ENCODE measurements around the gene GPX7. TPM values are rescaled to one million over a fixed set of nuclear protein-coding genes. Genes with fewer than 3 reads are reported as not detected.
"Not testable (repeated sequence)": the region's sequence is repeated elsewhere in the genome, so short reads cannot be mapped to it uniquely, and the experiment has no call there.

GPX7 gene
- total RNA-seq, 5 donors from 2014 or later (not counting 1 experiment from before 2014, with no cell fraction given), result 13.4 to 28.1 (median 22.9) TPM

GRCh38 chr1:52571783-52572182 is 30.4 kb upstream of the GPX7 start:
- POLR2A ChIA-PET, result no interaction called here
- H3K27me3 Mint-ChIP-seq, result no peaks in the 10 kb centered on the region
- H3K4me1 Mint-ChIP-seq, result peaks cover 16 to 32% (median 24%) of the 10 kb centered on the region in 3 donors
- no peak overlapping the region for H3K27ac Mint-ChIP-seq
- Histone ChIP-seq H3K9me3 (no peaks in the 10 kb centered on the region), H3K27me3 (replicated peaks in 1 of 2; ENCODE audit: control insufficient read depth in 2 of 2, extremely low read depth in 1 of 2, insufficient read depth in 2 of 2, low read length in 1 of 2) (no peaks in the 10 kb centered on the region), H3K4me3 (ENCODE audit: control insufficient read depth in 1 of 2, extremely low read depth in 1 of 2, low read length in 1 of 2) (no peak overlapping the region), H3K27ac (ENCODE audit: low read length) (no peak overlapping the region), H3K36me3 (ENCODE audit: control insufficient read depth in 2 of 2, extremely low read depth in 1 of 2, insufficient read depth in 1 of 2, low read length in 1 of 2) (no peaks in the 10 kb centered on the region), H3K4me1 (ENCODE audit: control insufficient read depth in 1 of 2, extremely low read depth in 1 of 2, insufficient read depth in 2 of 2, low read length in 2 of 2) (peaks cover 4 to 6% of the 10 kb centered on the region in 2 experiments)
- 100% methylated on average over 1 of the region's 1 CpG for WGBS (ENCODE audit: insufficient coverage)
- ATAC-seq (replicated peaks in 1 of 4), result no peak
- no peaks in the 10 kb centered on the region for H3K9me3 Mint-ChIP-seq
- no peaks in the 10 kb centered on the region for H3K36me3 Mint-ChIP-seq
- no peak overlapping the region for H3K4me3 Mint-ChIP-seq
- DNase-seq, result no peak
- CTCF ChIA-PET, result no interaction called here

DNA sequence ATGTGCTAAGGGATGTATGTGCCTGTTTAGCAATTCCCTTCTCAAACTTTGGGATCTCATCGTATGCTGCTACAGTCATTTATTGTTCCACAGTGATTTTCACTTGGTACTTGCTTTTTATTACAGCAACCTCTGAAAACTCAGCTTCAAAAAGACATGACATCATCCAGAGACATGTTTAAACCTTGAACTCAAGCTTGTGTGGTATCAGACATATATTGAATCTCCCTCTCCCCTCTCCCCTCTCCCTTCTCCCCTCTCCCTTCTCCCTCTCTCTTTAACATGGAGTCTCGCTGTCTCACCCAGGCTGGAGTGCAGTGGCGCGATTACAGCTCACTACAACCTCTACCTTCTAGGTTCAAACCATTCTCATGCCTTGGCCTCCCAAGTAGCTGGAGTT is 29.8 kb upstream of the GPX7 start:
- no peak overlapping the region for H3K27ac Mint-ChIP-seq
- CTCF ChIA-PET, result no interaction called here
- WGBS (ENCODE audit: insufficient coverage), result 96% methylated on average over 3 of the region's 4 CpGs

DNA sequence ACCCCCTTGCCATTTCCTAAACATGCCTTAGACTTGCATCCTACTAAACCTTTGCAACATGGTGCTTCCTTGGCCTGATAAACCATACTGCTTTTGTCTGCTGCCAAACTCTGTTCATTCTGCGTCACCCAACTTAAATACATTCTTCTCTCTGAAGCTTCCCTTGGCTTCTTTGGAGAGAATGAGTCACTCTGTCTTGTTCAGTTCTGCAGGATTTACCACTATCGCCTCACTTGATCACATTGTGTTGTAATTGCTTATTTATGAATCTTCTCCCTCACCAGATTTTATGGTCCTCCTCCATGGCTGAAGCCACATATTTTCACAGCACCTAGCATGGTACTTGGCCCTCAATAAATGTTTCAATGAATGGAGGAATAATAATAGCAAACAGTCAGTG is 27.6 kb upstream of the GPX7 start:
- H3K27me3 Mint-ChIP-seq, result no peaks in the 10 kb centered on the region
- Histone ChIP-seq H3K27me3 (replicated peaks in 1 of 2; ENCODE audit: control insufficient read depth in 2 of 2, extremely low read depth in 1 of 2, insufficient read depth in 2 of 2, low read length in 1 of 2) (no peaks in the 10 kb centered on the region), H3K9me3 (no peaks in the 10 kb centered on the region), H3K27ac (ENCODE audit: low read length) (no peak overlapping the region), H3K36me3 (ENCODE audit: control insufficient read depth in 2 of 2, extremely low read depth in 1 of 2, insufficient read depth in 1 of 2, low read length in 1 of 2) (no peaks in the 10 kb centered on the region), H3K4me1 (ENCODE audit: control insufficient read depth in 1 of 2, extremely low read depth in 1 of 2, insufficient read depth in 2 of 2, low read length in 2 of 2) (peaks cover 3 to 6% of the 10 kb centered on the region in 2 experiments), H3K4me3 (ENCODE audit: control insufficient read depth in 1 of 2, extremely low read depth in 1 of 2, low read length in 1 of 2) (no peak overlapping the region)
- H3K4me3 Mint-ChIP-seq, result no peak overlapping the region
- H3K9me3 Mint-ChIP-seq, result no peaks in the 10 kb centered on the region
- CTCF ChIA-PET, result no interaction called here
- no peak overlapping the region for H3K27ac Mint-ChIP-seq
- peaks cover 8 to 24% (median 18%) of the 10 kb centered on the region in 3 donors for H3K4me1 Mint-ChIP-seq
- no peak for ATAC-seq (replicated peaks in 1 of 4)
- H3K36me3 Mint-ChIP-seq, result no peaks in the 10 kb centered on the region
- WGBS (ENCODE audit: insufficient coverage), result 100% methylated on average over 1 of the region's 2 CpGs
- POLR2A ChIA-PET, result no interaction called here
- no peak for DNase-seq

More for the DNA sequence above, 29.8 kb upstream of the GPX7 start:
- DNase-seq (no peak), ATAC-seq (replicated peaks in 1 of 4) (no peak)
- H3K4me1 Mint-ChIP-seq, result peaks cover 16 to 32% (median 24%) of the 10 kb centered on the region in 3 donors
- no peak overlapping the region for H3K4me3 Mint-ChIP-seq
- H3K27ac ChIP-seq (ENCODE audit: low read length), result no peak overlapping the region
- no peaks in the 10 kb centered on the region for H3K9me3 ChIP-seq
- POLR2A ChIA-PET, result interaction anchor here in 1 of 2 donors (0.6 kb wide), 1 partner anchor 53 kb away, joined by 3 read pairs; no protein-coding TSS in a partner anchor
- H3K9me3 Mint-ChIP-seq, result no peaks in the 10 kb centered on the region
- H3K27me3 Mint-ChIP-seq, result no peaks in the 10 kb centered on the region
- no peak overlapping the region for H3K4me3 ChIP-seq (ENCODE audit: control insufficient read depth in 1 of 2, extremely low read depth in 1 of 2, low read length in 1 of 2)
- H3K4me1 ChIP-seq (ENCODE audit: control insufficient read depth in 1 of 2, extremely low read depth in 1 of 2, insufficient read depth in 2 of 2, low read length in 2 of 2), result peaks cover 4 to 6% of the 10 kb centered on the region in 2 experiments
- H3K36me3 ChIP-seq (ENCODE audit: control insufficient read depth in 2 of 2, extremely low read depth in 1 of 2, insufficient read depth in 1 of 2, low read length in 1 of 2), result no peaks in the 10 kb centered on the region
- no peaks in the 10 kb centered on the region for H3K36me3 Mint-ChIP-seq
- no peaks in the 10 kb centered on the region for H3K27me3 ChIP-seq (replicated peaks in 1 of 2; ENCODE audit: control insufficient read depth in 2 of 2, extremely low read depth in 1 of 2, insufficient read depth in 2 of 2, low read length in 1 of 2)

DNA sequence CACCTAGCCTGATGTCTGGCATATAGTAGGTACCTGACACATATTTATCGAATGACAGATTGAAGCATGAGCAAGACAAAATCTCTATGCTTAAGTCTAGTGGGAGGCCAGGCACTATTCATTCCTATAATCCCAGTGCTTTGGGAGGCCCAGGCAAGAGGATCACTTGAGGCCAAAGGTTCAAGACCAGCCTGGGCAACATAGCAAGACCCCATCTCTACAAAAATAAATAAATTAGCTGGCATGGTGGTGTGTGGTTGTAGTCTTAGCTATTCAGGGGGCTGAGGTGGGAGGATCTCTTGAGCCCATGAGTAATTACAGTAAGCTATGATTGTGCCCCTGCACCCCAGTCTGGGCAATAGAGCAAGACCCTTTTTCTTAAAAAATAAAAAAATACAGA is 26.1 kb upstream of the GPX7 start:
- Histone ChIP-seq H3K27ac (ENCODE audit: low read length) (no peak overlapping the region), H3K9me3 (no peaks in the 10 kb centered on the region), H3K4me1 (ENCODE audit: control insufficient read depth in 1 of 2, extremely low read depth in 1 of 2, insufficient read depth in 2 of 2, low read length in 2 of 2) (peaks cover 0 to 4% of the 10 kb centered on the region in 2 experiments), H3K4me3 (ENCODE audit: control insufficient read depth in 1 of 2, extremely low read depth in 1 of 2, low read length in 1 of 2) (no peak overlapping the region), H3K27me3 (replicated peaks in 1 of 2; ENCODE audit: control insufficient read depth in 2 of 2, extremely low read depth in 1 of 2, insufficient read depth in 2 of 2, low read length in 1 of 2) (no peaks in the 10 kb centered on the region), H3K36me3 (ENCODE audit: control insufficient read depth in 2 of 2, extremely low read depth in 1 of 2, insufficient read depth in 1 of 2, low read length in 1 of 2) (no peaks in the 10 kb centered on the region)
- H3K4me3 Mint-ChIP-seq, result no peak overlapping the region
- ChIA-PET CTCF (no interaction called here), POLR2A (no interaction called here)
- ATAC-seq (replicated peaks in 1 of 4) (no peak), DNase-seq (no peak)
- WGBS (ENCODE audit: insufficient coverage), result no CpG with 5 or more reads among the region's 1 CpG
- H3K4me1 Mint-ChIP-seq, result peaks cover 7 to 17% (median 15%) of the 10 kb centered on the region in 3 donors
- H3K9me3 Mint-ChIP-seq, result no peaks in the 10 kb centered on the region
- no peaks in the 10 kb centered on the region for H3K36me3 Mint-ChIP-seq
- no peak overlapping the region for H3K27ac Mint-ChIP-seq
- no peaks in the 10 kb centered on the region for H3K27me3 Mint-ChIP-seq

DNA sequence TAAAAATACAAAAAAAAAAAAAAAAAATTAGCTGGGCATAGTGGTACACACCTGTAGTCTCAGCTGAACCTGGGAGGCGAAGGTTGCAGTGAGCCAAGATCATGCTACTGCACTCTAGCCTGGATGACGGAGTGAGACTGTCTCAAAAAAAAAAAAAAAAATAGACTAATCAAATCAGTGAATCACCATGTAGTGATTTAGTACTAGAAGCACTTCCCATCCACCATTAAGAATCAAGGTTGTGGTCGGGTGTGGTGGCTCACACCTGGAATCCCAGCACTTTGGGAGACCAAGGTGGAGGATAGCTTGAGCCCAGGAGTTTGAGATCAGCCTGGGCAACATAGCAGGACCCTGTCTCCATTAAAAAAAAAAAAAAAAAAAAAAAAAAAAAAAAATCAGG is 24.1 kb upstream of the GPX7 start:
- H3K4me3 ChIP-seq (ENCODE audit: control insufficient read depth in 1 of 2, extremely low read depth in 1 of 2, low read length in 1 of 2); H3K36me3 Mint-ChIP-seq; H3K27me3 Mint-ChIP-seq; H3K27ac Mint-ChIP-seq; H3K9me3 Mint-ChIP-seq; H3K9me3 ChIP-seq; H3K27ac ChIP-seq (ENCODE audit: low read length); CTCF ChIA-PET; H3K4me3 Mint-ChIP-seq; H3K27me3 ChIP-seq (replicated peaks in 1 of 2; ENCODE audit: control insufficient read depth in 2 of 2, extremely low read depth in 1 of 2, insufficient read depth in 2 of 2, low read length in 1 of 2); DNase-seq; H3K36me3 ChIP-seq (ENCODE audit: control insufficient read depth in 2 of 2, extremely low read depth in 1 of 2, insufficient read depth in 1 of 2, low read length in 1 of 2); ATAC-seq (replicated peaks in 1 of 4); H3K4me1 ChIP-seq (ENCODE audit: control insufficient read depth in 1 of 2, extremely low read depth in 1 of 2, insufficient read depth in 2 of 2, low read length in 2 of 2): not testable (repeated sequence)
- WGBS (ENCODE audit: insufficient coverage), result 100% methylated on average over 1 of the region's 3 CpGs
- H3K4me1 Mint-ChIP-seq, result peaks cover 5 to 17% (median 17%) of the 10 kb centered on the region in 3 donors
- POLR2A ChIA-PET, result interaction anchor here in 1 of 2 donors (0.6 kb wide), 1 partner anchor 29 kb away, joined by 3 read pairs; no protein-coding TSS in a partner anchor

DNA sequence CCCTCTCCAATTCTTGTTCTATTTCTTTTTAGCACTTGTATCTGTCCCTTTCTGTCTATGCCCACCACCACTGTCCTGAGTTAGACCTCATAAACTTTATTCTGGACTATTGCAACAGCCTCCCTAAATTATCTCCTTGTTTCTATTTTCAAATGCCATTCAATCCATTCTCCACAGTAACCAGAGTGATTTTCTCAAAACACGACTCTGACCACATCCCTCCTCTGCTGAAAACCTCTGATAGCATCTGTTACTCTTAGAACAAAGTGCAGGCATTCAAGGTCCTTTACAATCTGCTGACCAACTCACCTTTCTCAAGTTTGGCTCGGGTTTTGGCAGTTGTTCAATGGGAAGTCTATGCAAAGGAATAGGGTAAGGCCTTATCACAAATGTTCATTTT is 22.8 kb upstream of the GPX7 start:
- Mint-ChIP-seq H3K36me3 (no peaks in the 10 kb centered on the region), H3K4me3 (no peak overlapping the region), H3K9me3 (no peaks in the 10 kb centered on the region), H3K27me3 (no peaks in the 10 kb centered on the region), H3K4me1 (peaks cover 5 to 16% (median 15%) of the 10 kb centered on the region in 3 donors), H3K27ac (peak overlapping the region; percentile 18 to 37)
- Histone ChIP-seq H3K4me3 (ENCODE audit: control insufficient read depth in 1 of 2, extremely low read depth in 1 of 2, low read length in 1 of 2) (no peak overlapping the region), H3K27ac (ENCODE audit: low read length) (no peak overlapping the region), H3K4me1 (ENCODE audit: control insufficient read depth in 1 of 2, extremely low read depth in 1 of 2, insufficient read depth in 2 of 2, low read length in 2 of 2) (peaks cover 0 to 4% of the 10 kb centered on the region in 2 experiments), H3K27me3 (replicated peaks in 1 of 2; ENCODE audit: control insufficient read depth in 2 of 2, extremely low read depth in 1 of 2, insufficient read depth in 2 of 2, low read length in 1 of 2) (no peaks in the 10 kb centered on the region), H3K36me3 (ENCODE audit: control insufficient read depth in 2 of 2, extremely low read depth in 1 of 2, insufficient read depth in 1 of 2, low read length in 1 of 2) (no peaks in the 10 kb centered on the region), H3K9me3 (no peaks in the 10 kb centered on the region)
- ATAC-seq (replicated peaks in 1 of 4), result no peak
- ChIA-PET POLR2A (interaction anchor here in 1 of 2 donors (0.6 kb wide), 2 partner anchors 27 to 125 kb away, joined by 3 read pairs; partner anchors contain the start of gene TUT4), CTCF (no interaction called here)
- WGBS (ENCODE audit: insufficient coverage), result 8% methylated on average over 1 of the region's 2 CpGs
- DNase-seq, result no peak

DNA sequence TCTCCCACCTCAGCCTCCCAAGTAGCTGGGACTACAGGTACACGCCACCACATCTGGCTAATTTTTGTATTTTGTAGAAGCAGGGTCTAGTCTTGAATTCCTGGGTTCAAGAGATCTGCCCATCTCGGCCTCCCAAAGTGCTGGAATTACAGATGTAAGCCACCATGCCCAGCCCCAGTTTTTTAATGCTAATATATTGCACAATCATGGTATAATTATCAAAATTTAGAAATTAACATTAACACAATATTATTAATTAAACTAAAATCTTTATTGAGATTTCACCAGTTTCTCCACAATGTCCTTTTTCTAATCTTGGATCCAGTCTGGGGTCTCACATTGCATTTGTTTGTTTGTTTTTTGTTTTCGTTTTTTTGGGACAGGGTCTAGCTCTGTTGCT is 21.9 kb upstream of the GPX7 start:
- Mint-ChIP-seq H3K9me3 (no peaks in the 10 kb centered on the region), H3K4me1 (peaks cover 5 to 14% (median 11%) of the 10 kb centered on the region in 3 donors), H3K4me3 (no peak overlapping the region), H3K27ac (no peak overlapping the region), H3K36me3 (no peaks in the 10 kb centered on the region), H3K27me3 (peaks cover 2 to 4% of the 10 kb centered on the region in 2 donors)
- ATAC-seq (replicated peaks in 1 of 4) (no peak), DNase-seq (no peak)
- no peak overlapping the region for H3K27ac ChIP-seq (ENCODE audit: low read length)
- ChIA-PET CTCF (no interaction called here), POLR2A (interaction anchor here in 1 of 2 donors (0.6 kb wide), 1 partner anchor 28 kb away, joined by 3 read pairs; the partner anchor contains the start of gene TUT4)
- H3K4me1 ChIP-seq (ENCODE audit: control insufficient read depth in 1 of 2, extremely low read depth in 1 of 2, insufficient read depth in 2 of 2, low read length in 2 of 2), result peaks cover 0 to 4% of the 10 kb centered on the region in 2 experiments
- H3K27me3 ChIP-seq (replicated peaks in 1 of 2; ENCODE audit: control insufficient read depth in 2 of 2, extremely low read depth in 1 of 2, insufficient read depth in 2 of 2, low read length in 1 of 2), result no peaks in the 10 kb centered on the region
- H3K4me3 ChIP-seq (ENCODE audit: control insufficient read depth in 1 of 2, extremely low read depth in 1 of 2, low read length in 1 of 2), result no peak overlapping the region
- H3K9me3 ChIP-seq, result no peaks in the 10 kb centered on the region
- 100% methylated on average over 1 of the region's 3 CpGs for WGBS (ENCODE audit: insufficient coverage)
- no peaks in the 10 kb centered on the region for H3K36me3 ChIP-seq (ENCODE audit: control insufficient read depth in 2 of 2, extremely low read depth in 1 of 2, insufficient read depth in 1 of 2, low read length in 1 of 2)
